ENCODE measurements around the gene SRC.

The SRC gene

DNA sequence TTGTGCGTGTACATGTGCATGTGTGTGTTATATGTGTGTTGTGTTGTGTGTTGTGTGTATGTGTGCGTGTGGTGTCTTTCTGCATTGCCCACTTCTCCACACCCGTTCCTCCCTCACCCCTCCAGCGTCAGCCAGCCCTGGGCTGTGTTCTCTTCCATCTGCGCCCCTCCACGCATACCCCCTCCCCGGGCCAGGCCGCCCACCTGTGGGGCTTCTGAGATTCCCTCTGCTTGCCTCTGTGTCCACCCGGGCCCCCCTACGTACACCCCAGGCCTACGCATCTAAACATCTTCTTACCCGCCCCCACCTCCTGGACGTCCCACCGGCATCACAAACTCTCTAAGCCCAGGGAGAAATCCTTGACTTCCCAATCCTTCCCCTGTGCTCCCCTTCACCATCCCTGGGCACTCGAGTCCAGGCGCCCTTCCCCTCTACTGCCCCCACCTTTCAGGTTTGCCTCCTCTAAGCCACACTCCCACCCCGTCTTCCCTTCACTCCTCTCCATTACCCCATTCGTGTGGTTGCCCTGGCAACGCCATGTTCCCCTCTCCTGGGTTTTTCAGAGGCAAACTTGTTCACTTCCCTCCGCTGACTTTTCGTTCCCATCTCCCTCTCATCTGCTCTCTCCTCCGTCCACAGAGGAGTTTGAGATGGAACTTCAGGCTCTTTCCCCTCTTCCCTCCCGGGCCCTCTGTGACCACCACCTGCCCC, 93.4 kb downstream of the SRC start:
- Histone ChIP-seq H3K27ac (no peak overlapping the region), H3K36me3 (replicated peaks) (no peaks in the 10 kb centered on the region), H3K4me3 (ENCODE audit: low read depth, low read length) (no peak overlapping the region), H3K27me3 (replicated peaks) (peaks cover 5% of the 10 kb centered on the region)
- no peak for DNase-seq
- in situ Hi-C loops (cut with HindIII; ENCODE audit: low pct_ligation_motif_present, low sequenced_read_pairs), result no loop called here
- TF ChIP-seq, protein P1, sequence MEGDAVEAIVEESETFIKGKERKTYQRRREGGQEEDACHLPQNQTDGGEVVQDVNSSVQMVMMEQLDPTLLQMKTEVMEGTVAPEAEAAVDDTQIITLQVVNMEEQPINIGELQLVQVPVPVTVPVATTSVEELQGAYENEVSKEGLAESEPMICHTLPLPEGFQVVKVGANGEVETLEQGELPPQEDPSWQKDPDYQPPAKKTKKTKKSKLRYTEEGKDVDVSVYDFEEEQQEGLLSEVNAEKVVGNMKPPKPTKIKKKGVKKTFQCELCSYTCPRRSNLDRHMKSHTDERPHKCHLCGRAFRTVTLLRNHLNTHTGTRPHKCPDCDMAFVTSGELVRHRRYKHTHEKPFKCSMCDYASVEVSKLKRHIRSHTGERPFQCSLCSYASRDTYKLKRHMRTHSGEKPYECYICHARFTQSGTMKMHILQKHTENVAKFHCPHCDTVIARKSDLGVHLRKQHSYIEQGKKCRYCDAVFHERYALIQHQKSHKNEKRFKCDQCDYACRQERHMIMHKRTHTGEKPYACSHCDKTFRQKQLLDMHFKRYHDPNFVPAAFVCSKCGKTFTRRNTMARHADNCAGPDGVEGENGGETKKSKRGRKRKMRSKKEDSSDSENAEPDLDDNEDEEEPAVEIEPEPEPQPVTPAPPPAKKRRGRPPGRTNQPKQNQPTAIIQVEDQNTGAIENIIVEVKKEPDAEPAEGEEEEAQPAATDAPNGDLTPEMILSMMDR (IDR thresholded peaks at IDR 0.05; ENCODE audit: low read depth, low read length, missing control alignments), result no peak

DNA sequence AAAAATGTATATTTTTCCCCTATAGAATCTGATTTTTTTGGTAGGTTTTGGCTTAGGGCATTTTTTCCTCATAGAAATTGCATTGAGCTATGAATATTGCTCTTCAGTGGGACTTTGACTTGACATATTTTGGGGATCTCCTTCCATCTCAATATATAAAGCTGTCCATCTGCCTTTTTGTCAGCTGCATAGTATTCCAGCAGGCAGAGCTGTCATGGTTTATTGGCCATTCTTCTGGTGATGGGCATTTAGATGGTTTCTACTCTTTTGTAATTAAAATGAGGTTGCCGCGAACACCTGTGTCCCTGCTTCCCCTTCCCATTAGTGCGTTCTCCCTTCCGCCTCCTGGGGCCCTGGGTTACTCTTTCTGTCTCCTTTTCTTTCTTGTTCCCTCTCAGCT, 95.1 kb downstream of the SRC start:
- Histone ChIP-seq H3K36me3 (replicated peaks) (no peaks in the 10 kb centered on the region), H3K4me3 (ENCODE audit: low read depth, low read length) (no peak overlapping the region), H3K27ac (no peak overlapping the region), H3K27me3 (replicated peaks) (peaks cover 2% of the 10 kb centered on the region)
- TF ChIP-seq, protein P1 (IDR thresholded peaks at IDR 0.05; ENCODE audit: low read depth, low read length, missing control alignments), result no peak
- no peak for DNase-seq
- in situ Hi-C loops (cut with HindIII; ENCODE audit: low pct_ligation_motif_present, low sequenced_read_pairs), result no loop called here

DNA sequence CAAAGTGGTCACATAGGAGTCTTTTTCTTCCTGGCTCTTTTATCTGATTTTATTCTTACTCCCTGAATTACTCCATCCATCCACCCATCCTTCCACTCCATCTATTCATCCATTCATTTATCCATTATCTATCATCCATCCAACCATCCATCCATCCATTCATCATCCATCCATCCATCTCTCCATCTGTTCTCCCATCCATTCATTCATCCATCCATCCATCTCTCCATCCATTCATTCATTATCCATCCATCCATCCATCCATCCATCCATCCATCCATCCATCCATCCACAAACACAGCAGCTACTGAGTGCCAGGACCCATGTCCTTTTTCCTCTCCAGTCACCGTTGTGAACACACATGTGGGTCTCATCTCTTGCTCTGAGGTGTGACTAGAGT, 96.6 kb downstream of the SRC start:
- Histone ChIP-seq H3K27me3 (replicated peaks) (peaks cover 2% of the 10 kb centered on the region), H3K27ac (no peak overlapping the region)
- in situ Hi-C loops (cut with HindIII; ENCODE audit: low pct_ligation_motif_present, low sequenced_read_pairs), result no loop called here

DNA sequence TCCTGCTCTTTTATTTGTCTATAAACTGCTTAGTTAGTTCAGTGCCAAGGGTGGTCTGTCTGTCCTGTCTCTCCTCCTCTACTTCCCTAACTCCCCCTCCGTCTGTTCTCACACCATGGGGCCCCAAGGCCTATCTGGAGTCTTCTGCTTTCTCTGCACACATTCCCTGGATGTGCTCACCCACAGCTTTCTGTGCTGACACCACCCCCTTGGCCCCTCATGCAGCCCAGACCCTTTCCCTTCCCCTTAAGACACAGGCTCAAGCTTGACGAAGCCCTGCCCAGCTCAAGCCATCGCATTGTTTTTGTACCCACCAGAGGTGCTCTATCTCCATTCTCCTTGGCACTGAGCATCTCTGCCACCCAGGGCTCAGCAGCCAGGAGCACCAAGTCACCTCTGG, 97.0 kb downstream of the SRC start:
- H3K4me3 ChIP-seq (ENCODE audit: low read depth, low read length), result no peak overlapping the region
- H3K27ac ChIP-seq, result no peak overlapping the region
- H3K36me3 ChIP-seq (replicated peaks), result no peaks in the 10 kb centered on the region
- DNase-seq, result no peak
- peaks cover 2% of the 10 kb centered on the region for H3K27me3 ChIP-seq (replicated peaks)
- TF ChIP-seq, protein P1 (IDR thresholded peaks at IDR 0.05; ENCODE audit: low read depth, low read length, missing control alignments), result no peak
- in situ Hi-C loops (cut with HindIII; ENCODE audit: low pct_ligation_motif_present, low sequenced_read_pairs), result no loop called here

More for the DNA sequence above, 96.6 kb downstream of the SRC start:
- TF ChIP-seq, protein P1 (IDR thresholded peaks at IDR 0.05; ENCODE audit: low read depth, low read length, missing control alignments), result no peak
- Histone ChIP-seq H3K36me3 (replicated peaks) (no peaks in the 10 kb centered on the region), H3K4me3 (ENCODE audit: low read depth, low read length) (no peak overlapping the region)
- no peak for DNase-seq

DNA sequence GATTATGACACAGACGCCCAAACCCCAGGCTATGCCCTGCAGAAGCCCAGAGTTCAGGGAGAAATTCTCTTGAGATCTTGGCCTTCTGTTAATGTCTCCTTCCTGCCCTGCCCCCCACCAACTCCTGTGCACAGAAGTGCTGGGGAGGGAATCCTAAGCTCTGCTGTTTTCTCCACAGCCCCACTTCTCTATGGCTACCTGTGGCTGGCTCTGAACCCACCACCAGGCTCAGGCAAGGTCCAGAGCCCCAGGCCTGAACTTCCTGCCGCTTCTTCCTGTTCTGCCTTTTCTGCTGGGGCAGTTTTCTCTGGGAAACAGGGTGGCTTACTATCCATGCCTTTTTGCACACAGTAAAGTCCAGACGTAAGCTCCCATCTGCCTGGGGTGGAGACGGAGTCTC, 97.7 kb downstream of the SRC start:
- TF ChIP-seq, protein P1 (IDR thresholded peaks at IDR 0.05; ENCODE audit: low read depth, low read length, missing control alignments), result no peak
- H3K4me3 ChIP-seq (ENCODE audit: low read depth, low read length), result no peak overlapping the region
- H3K36me3 ChIP-seq (replicated peaks), result no peaks in the 10 kb centered on the region
- in situ Hi-C loops (cut with HindIII; ENCODE audit: low pct_ligation_motif_present, low sequenced_read_pairs), result no loop called here
- DNase-seq, result no peak
- H3K27ac ChIP-seq, result no peak overlapping the region
- H3K27me3 ChIP-seq (replicated peaks), result peaks cover 3% of the 10 kb centered on the region

DNA sequence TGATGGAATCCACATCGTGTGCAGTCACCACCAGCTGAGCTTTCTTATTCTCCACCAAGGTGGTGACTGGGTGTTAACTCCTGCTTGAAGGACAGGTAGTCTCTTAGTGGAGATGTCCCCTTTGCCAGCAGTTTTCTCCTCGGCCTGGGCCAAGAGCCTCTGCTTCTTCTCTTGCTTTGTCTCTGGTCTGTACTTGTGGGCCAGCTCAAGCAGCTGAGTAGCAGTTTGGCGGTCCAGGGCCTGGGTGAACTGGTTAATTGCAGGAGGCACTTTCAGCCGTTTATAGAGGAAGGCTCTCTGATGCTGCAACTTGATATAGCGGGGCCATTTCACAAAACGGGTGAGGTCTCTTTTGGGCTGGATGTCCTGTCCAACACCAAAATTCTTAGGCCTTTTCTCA, 99.1 kb downstream of the SRC start:
- Histone ChIP-seq H3K27me3 (replicated peaks) (peaks cover 4% of the 10 kb centered on the region), H3K4me3 (ENCODE audit: low read depth, low read length) (no peak overlapping the region), H3K36me3 (replicated peaks) (no peaks in the 10 kb centered on the region), H3K27ac (no peak overlapping the region)
- TF ChIP-seq, protein P1 (IDR thresholded peaks at IDR 0.05; ENCODE audit: low read depth, low read length, missing control alignments), result no peak
- in situ Hi-C loops (cut with HindIII; ENCODE audit: low pct_ligation_motif_present, low sequenced_read_pairs), result no loop called here
- DNase-seq, result no peak

Data from brain microvascular endothelial cell (primary cell).